MM.1S (cell line): Measurements from ENCODE around the gene TSPAN9.

Experiments
- DNase-seq: peaks from one replicate; pipeline ENCODE4 v3.0.0-alpha.2; 2015
- H2AFZ ChIP-seq: fragments of 300-600 bp; sonication (generic); 2 replicates; pipeline ENCODE4 v1.6.0; 2016; ENCODE audit warnings: antibody characterized with exemption, low read length
- H3F3A ChIP-seq: fragments of 300-600 bp; sonication (generic); 2 replicates; pipeline ENCODE4 v1.6.1; 2016; ENCODE audit warnings: mild to moderate bottlenecking, antibody characterized with exemption, low read length, moderate library complexity, mixed read lengths; ENCODE audit not compliant: insufficient read depth
- H3K27ac ChIP-seq: fragments of 300-600 bp; sonication (generic); 2 replicates; pipeline ENCODE4 v1.5.1; 2016; ENCODE audit warnings: mild to moderate bottlenecking, low read length
- H3K27me3 ChIP-seq: fragments of 300-600 bp; sonication (generic); replicated peaks from 2 replicates; pipeline ENCODE4 v1.6.0; 2016; ENCODE audit warnings: low read length; ENCODE audit not compliant: insufficient read depth
- H3K36me3 ChIP-seq: fragments of 300-600 bp; sonication (generic); replicated peaks from 2 replicates; pipeline ENCODE4 v1.6.1; 2016; ENCODE audit warnings: mild to moderate bottlenecking, low read length, mixed read lengths; ENCODE audit not compliant: insufficient read depth
- H3K4me1 ChIP-seq: fragments of 300-600 bp; sonication (generic); 2 replicates; pipeline ENCODE4 v1.6.1; 2016; ENCODE audit warnings: low read length, mixed read lengths
- H3K4me2 ChIP-seq: fragments of 300-600 bp; sonication (generic); 2 replicates; pipeline ENCODE4 v1.6.0; 2016; ENCODE audit warnings: low read depth, low read length
- H3K4me3 ChIP-seq: fragments of 300-600 bp; sonication (generic); 2 replicates; pipeline ENCODE4 v1.5.1; 2016; ENCODE audit warnings: low read length, mixed read lengths
- H3K79me2 ChIP-seq: fragments of 300-600 bp; sonication (generic); 2 replicates; pipeline ENCODE4 v1.6.1; 2016; ENCODE audit warnings: mixed run types, low read length, mixed read lengths
- H3K9ac ChIP-seq: fragments of 300-600 bp; sonication (generic); 2 replicates; pipeline ENCODE4 v1.6.1; 2016; ENCODE audit warnings: low read length, mixed read lengths
- H3K9me2 ChIP-seq: fragments of 300-600 bp; sonication (generic); replicated peaks from 2 replicates; pipeline ENCODE4 v1.6.1; 2016; ENCODE audit warnings: mild to moderate bottlenecking, low read length, mixed read lengths; ENCODE audit not compliant: insufficient read depth
- H3K9me3 ChIP-seq: fragments of 300-600 bp; sonication (generic); replicated peaks from 2 replicates; pipeline ENCODE4 v1.6.1; 2016; ENCODE audit warnings: mild to moderate bottlenecking, low read length, mixed read lengths; ENCODE audit not compliant: insufficient read depth
- H4K20me1 ChIP-seq: fragments of 300-600 bp; sonication (generic); 2 replicates; pipeline ENCODE4 v1.6.1; 2016; ENCODE audit warnings: mild to moderate bottlenecking, low read length, moderate library complexity, mixed read lengths; ENCODE audit not compliant: insufficient read depth
- EZH2 ChIP-seq: fragments of 300-600 bp; sonication (generic); optimal IDR thresholded peaks from 2 replicates; pipeline ENCODE3; 2017; ENCODE audit warnings: low read depth, mild to moderate bottlenecking, antibody characterized with exemption, low read length, mixed read lengths
- EZH2phosphoT487 ChIP-seq: fragments of 300-600 bp; sonication (generic); IDR thresholded peaks from 2 replicates; pipeline ENCODE4 v1.6.1; 2018; ENCODE audit warnings: antibody characterized with exemption, low read length
- TF ChIP-seq, protein P1 (sequence below): fragments of 300-600 bp; sonication (generic); IDR thresholded peaks from 2 replicates; pipeline ENCODE4 v1.5.1; 2016; ENCODE audit warnings: antibody characterized with exemption, low read length, mixed read lengths

Gene TSPAN9

DNA sequence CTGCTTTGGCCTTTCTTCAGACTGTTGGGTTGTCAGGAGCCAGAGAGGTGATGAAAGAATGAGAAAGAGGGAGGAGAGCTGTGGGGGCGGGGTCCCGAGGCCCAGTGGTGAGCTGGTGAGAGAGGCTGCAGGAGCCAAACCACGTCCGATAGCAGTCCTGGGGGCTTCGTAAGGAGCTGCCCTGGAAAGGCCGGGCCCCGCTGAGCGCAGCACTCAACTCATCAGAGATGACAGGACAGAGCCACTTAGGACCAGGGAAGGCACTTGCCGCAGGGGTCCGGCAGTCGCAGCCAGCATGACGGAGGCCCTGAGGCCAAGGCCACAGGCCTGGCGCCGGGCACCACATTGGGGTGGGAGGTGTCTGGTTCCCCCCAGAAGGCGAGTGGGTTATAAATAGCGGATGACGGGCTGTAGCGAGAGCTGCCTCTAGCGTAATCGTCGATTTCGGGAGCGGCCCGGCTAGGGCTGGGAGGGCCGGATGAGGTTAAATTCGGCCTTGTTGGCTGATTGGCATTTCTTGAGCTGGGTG, 179.0 kb downstream of the TSPAN9 start:
- Histone ChIP-seq H3K27me3 (peaks cover 97% of the 10 kb centered on the region), H3K79me2 (no peaks in the 10 kb centered on the region), H4K20me1 (no peaks in the 10 kb centered on the region), H3K9me2 (no peaks in the 10 kb centered on the region), H3K4me1 (no peaks in the 10 kb centered on the region), H3K9ac (no peak overlapping the region), H3K27ac (no peak overlapping the region), H3K4me2 (no peak overlapping the region), H3K4me3 (no peak overlapping the region), H3K36me3 (no peaks in the 10 kb centered on the region), H3K9me3 (no peaks in the 10 kb centered on the region), H3F3A (no peaks in the 10 kb centered on the region), H2AFZ (no peak overlapping the region)
- TF ChIP-seq, protein P1, sequence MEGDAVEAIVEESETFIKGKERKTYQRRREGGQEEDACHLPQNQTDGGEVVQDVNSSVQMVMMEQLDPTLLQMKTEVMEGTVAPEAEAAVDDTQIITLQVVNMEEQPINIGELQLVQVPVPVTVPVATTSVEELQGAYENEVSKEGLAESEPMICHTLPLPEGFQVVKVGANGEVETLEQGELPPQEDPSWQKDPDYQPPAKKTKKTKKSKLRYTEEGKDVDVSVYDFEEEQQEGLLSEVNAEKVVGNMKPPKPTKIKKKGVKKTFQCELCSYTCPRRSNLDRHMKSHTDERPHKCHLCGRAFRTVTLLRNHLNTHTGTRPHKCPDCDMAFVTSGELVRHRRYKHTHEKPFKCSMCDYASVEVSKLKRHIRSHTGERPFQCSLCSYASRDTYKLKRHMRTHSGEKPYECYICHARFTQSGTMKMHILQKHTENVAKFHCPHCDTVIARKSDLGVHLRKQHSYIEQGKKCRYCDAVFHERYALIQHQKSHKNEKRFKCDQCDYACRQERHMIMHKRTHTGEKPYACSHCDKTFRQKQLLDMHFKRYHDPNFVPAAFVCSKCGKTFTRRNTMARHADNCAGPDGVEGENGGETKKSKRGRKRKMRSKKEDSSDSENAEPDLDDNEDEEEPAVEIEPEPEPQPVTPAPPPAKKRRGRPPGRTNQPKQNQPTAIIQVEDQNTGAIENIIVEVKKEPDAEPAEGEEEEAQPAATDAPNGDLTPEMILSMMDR, result no peak
- TF ChIP-seq EZH2 (no peak), EZH2phosphoT487 (no peak)
- DNase-seq, result no peak

DNA sequence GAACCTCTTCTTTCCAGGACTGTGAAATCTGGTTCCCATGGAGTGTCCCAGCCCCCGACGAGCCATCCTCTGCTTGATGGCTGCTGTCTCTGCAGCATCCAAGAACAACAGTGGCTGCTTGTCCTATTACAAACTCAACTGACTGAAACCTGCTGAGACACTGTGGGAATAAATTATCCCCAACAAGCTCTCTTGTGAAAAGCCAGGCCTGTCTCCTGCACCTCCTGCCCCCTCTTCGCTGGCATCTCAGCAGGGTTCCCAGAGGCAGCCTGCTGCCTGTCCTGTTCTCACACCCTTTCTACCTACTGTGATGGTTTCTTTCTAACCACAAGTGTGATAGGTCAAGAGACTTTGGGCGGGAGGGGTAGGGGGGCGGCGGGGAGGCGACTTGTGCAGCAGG, 180.2 kb downstream of the TSPAN9 start:
- Histone ChIP-seq H3F3A (no peaks in the 10 kb centered on the region), H4K20me1 (no peaks in the 10 kb centered on the region), H3K9me3 (no peaks in the 10 kb centered on the region), H2AFZ (no peak overlapping the region), H3K4me3 (no peak overlapping the region), H3K9me2 (no peaks in the 10 kb centered on the region), H3K27ac (no peak overlapping the region), H3K79me2 (no peaks in the 10 kb centered on the region), H3K36me3 (no peaks in the 10 kb centered on the region), H3K9ac (no peak overlapping the region), H3K4me1 (no peaks in the 10 kb centered on the region), H3K27me3 (peaks cover 97% of the 10 kb centered on the region), H3K4me2 (no peak overlapping the region)
- DNase-seq, result no peak
- TF ChIP-seq, protein P1, result no peak
- TF ChIP-seq EZH2 (no peak), EZH2phosphoT487 (no peak)

GRCh38 chr12:3259973-3260372, 182.8 kb downstream of the TSPAN9 start:
- no peaks in the 10 kb centered on the region for H3K9me2 ChIP-seq
- no peak overlapping the region for H3K9ac ChIP-seq
- no peak for TF ChIP-seq EZH2
- TF ChIP-seq EZH2phosphoT487, result no peak
- TF ChIP-seq, protein P1, result no peak
- peaks cover 97% of the 10 kb centered on the region for H3K27me3 ChIP-seq
- no peaks in the 10 kb centered on the region for H3K36me3 ChIP-seq
- H3K79me2 ChIP-seq, result no peaks in the 10 kb centered on the region
- H3F3A ChIP-seq, result no peaks in the 10 kb centered on the region
- no peaks in the 10 kb centered on the region for H3K4me1 ChIP-seq
- H3K4me2 ChIP-seq, result no peak overlapping the region
- H3K9me3 ChIP-seq, result no peaks in the 10 kb centered on the region
- no peak for DNase-seq
- no peaks in the 10 kb centered on the region for H4K20me1 ChIP-seq
- no peak overlapping the region for H3K4me3 ChIP-seq
- no peak overlapping the region for H3K27ac ChIP-seq
- H2AFZ ChIP-seq, result no peak overlapping the region
